HG03196 (cell line): ENCODE results near the gene NFILZ.
"Not testable (repeated sequence)": the region's sequence is repeated elsewhere in the genome, so short reads cannot be mapped to it uniquely, and the experiment has no call there.

Source experiments
- ATAC-seq: cut with Tn5 transposase; IDR thresholded peaks from one replicate; pipeline ENCODE4 v1.9.1; 2021; ENCODE audit not compliant: unreplicated experiment

The NFILZ gene

GRCh38 chr19:8611391-8611876, 19.0 kb upstream of the NFILZ start:
- no peak for ATAC-seq

GRCh38 chr19:8611877-8612806, 18.3 kb upstream of the NFILZ start:
- ATAC-seq: no peak

- no peak for ATAC-seq
These were observed 17.6 kb upstream of the NFILZ start for GRCh38 chr19:8612807-8613171.

- no peak for ATAC-seq
These were observed 16.0 kb upstream of the NFILZ start for GRCh38 chr19:8614455-8614854.

- no peak for ATAC-seq
These were observed 15.4 kb upstream of the NFILZ start for GRCh38 chr19:8615024-8615423.

GRCh38 chr19:8615813-8616596, 14.4 kb upstream of the NFILZ start:
- no peak for ATAC-seq

- no peak for ATAC-seq
These were observed 13.6 kb upstream of the NFILZ start for GRCh38 chr19:8616861-8617260.

GRCh38 chr19:8617325-8617724, 13.1 kb upstream of the NFILZ start:
- ATAC-seq: not testable (repeated sequence)

- ATAC-seq: no peak
These were observed 12.4 kb upstream of the NFILZ start for GRCh38 chr19:8617984-8618383.

- no peak for ATAC-seq
These were observed 11.7 kb upstream of the NFILZ start for GRCh38 chr19:8618751-8619150.

- not testable (repeated sequence) for ATAC-seq
These were observed 7.5 kb upstream of the NFILZ start for GRCh38 chr19:8622886-8623285.

GRCh38 chr19:8626842-8627241, 3.6 kb upstream of the NFILZ start:
- ATAC-seq: no peak

- no peak for ATAC-seq
These were observed 1.2 kb upstream of the NFILZ start for GRCh38 chr19:8629184-8629583.

GRCh38 chr19:8630796-8631424, 477 bp downstream of the NFILZ start:
- no peak for ATAC-seq

GRCh38 chr19:8631425-8631819, 989 bp downstream of the NFILZ start:
- ATAC-seq: no peak

- ATAC-seq: no peak
These were observed 5.0 kb downstream of the NFILZ start for GRCh38 chr19:8635422-8635821.

- not testable (repeated sequence) for ATAC-seq
These were observed 6.6 kb downstream of the NFILZ start for GRCh38 chr19:8637070-8637469.

GRCh38 chr19:8638078-8638619, 7.7 kb downstream of the NFILZ start:
- no peak for ATAC-seq

- no peak for ATAC-seq
These were observed 9.5 kb downstream of the NFILZ start for GRCh38 chr19:8639821-8640401.

- no peak for ATAC-seq
These were observed 10.1 kb downstream of the NFILZ start for GRCh38 chr19:8640402-8641004.
